SH-SY5Y (cell line): Measurements from ENCODE around the gene RNF157.

ENCODE experiments used
- GATA2 ChIP-seq: IDR thresholded peaks from 2 replicates; pipeline ENCODE4 v1.6.1; 2011; ENCODE audit warnings: mild to moderate bottlenecking, low read depth, low read length
- GATA3 ChIP-seq: IDR thresholded peaks from 2 replicates; pipeline ENCODE4 v1.6.1; 2011; ENCODE audit warnings: low read depth, mild to moderate bottlenecking, low read length, moderate library complexity

DNA sequence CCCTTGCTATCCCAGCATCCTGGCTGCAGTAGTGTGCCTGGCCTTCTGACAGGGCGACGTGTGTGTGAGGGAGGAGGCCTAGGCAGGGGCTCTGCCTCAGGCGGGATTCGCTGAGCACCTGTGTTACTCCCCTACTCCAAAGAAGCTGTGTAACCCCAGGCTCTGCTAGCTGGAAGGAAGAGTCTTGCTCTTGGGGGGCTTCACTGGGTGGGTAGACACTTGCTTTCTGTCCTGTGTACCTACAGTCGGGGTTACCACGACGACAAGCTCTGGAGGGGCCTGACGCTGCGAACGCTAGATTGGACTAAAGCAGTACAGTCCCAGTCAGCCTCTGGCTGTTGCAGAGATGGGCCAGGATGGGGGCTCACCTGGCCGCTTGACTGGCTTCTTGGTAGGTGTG is 146.2 kb downstream of the RNF157 start:
- TF ChIP-seq GATA2 (no peak), GATA3 (no peak)
